Activated CD4-positive, alpha-beta T cell treated with anti-CD3 and anti-CD28 coated beads, Interleukin-2, amount 50 U/mL, for 48 hours (primary cell): Measurements from ENCODE around the gene SAP25.
"Not testable (repeated sequence)": the region's sequence is repeated elsewhere in the genome, so short reads cannot be mapped to it uniquely, and the experiment has no call there.

ENCODE experiments used
- DNase-seq, 2 experiments: peaks; one replicate each; pipeline ENCODE4 v3.0.0-alpha.2; 2020

The SAP25 gene

GRCh38 chr7:100575206-100575631 lies 1.5 kb upstream of the SAP25 start:
- DNase-seq: no peak

GRCh38 chr7:100574362-100575205 lies 884 bp upstream of the SAP25 start:
- no peak for DNase-seq

- no peak for DNase-seq
Measured at GRCh38 chr7:100572949-100573675, 588 bp downstream of the SAP25 start.

- no peak for DNase-seq
Measured at GRCh38 chr7:100572281-100572948, 1.3 kb downstream of the SAP25 start.

GRCh38 chr7:100571829-100572116 lies 1.9 kb downstream of the SAP25 start:
- no peak for DNase-seq

- no peak for DNase-seq
Measured at GRCh38 chr7:100570954-100571828, 2.5 kb downstream of the SAP25 start.

GRCh38 chr7:100568896-100569844 lies 4.5 kb downstream of the SAP25 start:
- DNase-seq: peak; percentile 62 to 70

- no peak for DNase-seq
Measured at GRCh38 chr7:100568176-100568895, 5.4 kb downstream of the SAP25 start.

GRCh38 chr7:100567751-100568175 lies 5.9 kb downstream of the SAP25 start:
- DNase-seq: no peak

- no peak for DNase-seq
Measured at GRCh38 chr7:100567031-100567730, 6.5 kb downstream of the SAP25 start.

- no peak for DNase-seq
Measured at GRCh38 chr7:100566018-100566531, 7.6 kb downstream of the SAP25 start.

- no peak for DNase-seq
Measured at GRCh38 chr7:100565133-100565571, 8.5 kb downstream of the SAP25 start.

GRCh38 chr7:100564405-100564804 lies 9.3 kb downstream of the SAP25 start:
- DNase-seq: not testable (repeated sequence)

- peak; percentile 89 to 92 for DNase-seq
Measured at GRCh38 chr7:100563809-100564400, 9.8 kb downstream of the SAP25 start.

GRCh38 chr7:100563100-100563564 lies 10.6 kb downstream of the SAP25 start:
- DNase-seq: no peak

- no peak for DNase-seq
Measured at GRCh38 chr7:100562195-100563099, 11.3 kb downstream of the SAP25 start.

- DNase-seq: no peak
Measured at GRCh38 chr7:100561491-100562194, 12.1 kb downstream of the SAP25 start.
